Uterus (tissue), 4 donors: ENCODE data around the gene FREM1. TPM values are rescaled to one million over a fixed set of nuclear protein-coding genes. Genes with fewer than 3 reads are reported as not detected.

ENCODE experiments used
- DNase-seq, 2 donors: peaks; one replicate each; pipeline ENCODE4 v3.0.0-alpha.2; 2019 to 2020
- H3K27ac ChIP-seq, 2 donors: fragments of 200-600 bp; sonication (generic); 1 replicate in 1 of 2; 2 replicates in 1 of 2; pipeline ENCODE4 v1.5.1; 2016 to 2018
- H3K27me3 ChIP-seq, 2 donors: fragments of 200-600 bp; sonication (generic); one replicate each; pipeline ENCODE4 v1.5.1; 2018 to 2019; ENCODE audit warnings: control low read depth in 1 of 2
- H3K36me3 ChIP-seq, 2 donors: fragments of 200-600 bp; sonication (generic); one replicate each; pipeline ENCODE4 v1.5.1; 2019; ENCODE audit warnings: control low read depth in 1 of 2
- H3K4me1 ChIP-seq, 2 donors: fragments of 200-600 bp; sonication (generic); one replicate each; pipeline ENCODE4 v1.5.1; 2018 to 2019; ENCODE audit warnings: control low read depth in 1 of 2
- H3K4me3 ChIP-seq, 2 donors: fragments of 200-600 bp; sonication (generic); 1 replicate in 1 of 2; 2 replicates in 1 of 2; pipeline ENCODE4 v1.5.1; 2018 to 2019; ENCODE audit warnings: mild to moderate bottlenecking in 1 of 2
- H3K9me3 ChIP-seq, 2 donors: fragments of 200-600 bp; sonication (generic); one replicate each; pipeline ENCODE4 v1.5.1; 2019; ENCODE audit warnings: control low read depth in 1 of 2
- POLR2A ChIP-seq, 2 donors: fragments of 450-650 bp; IDR thresholded peaks; one replicate each; pipeline ENCODE4 v1.6.1; 2016; ENCODE audit warnings: antibody characterized with exemption in 2 of 2, mild to moderate bottlenecking in 1 of 2, moderate library complexity in 1 of 2
- intact Hi-C: fragments of 100-400 bp; cut with DNase I; formaldehyde crosslinking; loops from one replicate; pipeline ENCODE4 v1.15.1; 2023; ENCODE audit warnings: low total_unique reads
- total RNA-seq, 4 donors: library from RNA; depleted of rRNA in 3 of 4; stranded (reverse); fragments of >200 nt in 3 of 4; gene quantifications; one replicate each; pipeline versions ENCODE4 v1.1.0 to v1.2.4, GENCODE V29; 2014 to 2023
- TF ChIP-seq, protein P1 (sequence below), 4 experiments: fragments of 200-600 bp in 2 of 4; fragments of 450-650 bp in 2 of 4; sonication (generic) in 2 of 4; IDR thresholded peaks; one replicate each; pipeline ENCODE4 v1.5.1; 2016 to 2019; ENCODE audit warnings: antibody characterized with exemption in 4 of 4, mild to moderate bottlenecking in 2 of 4, moderate library complexity in 1 of 4
- donor health status: DM: yes; HTN: yes; CAD: no.

FREM1 gene
- total RNA-seq, 4 donors from 2014 or later, result 7.6 to 92.6 (median 18.4) TPM

DNA sequence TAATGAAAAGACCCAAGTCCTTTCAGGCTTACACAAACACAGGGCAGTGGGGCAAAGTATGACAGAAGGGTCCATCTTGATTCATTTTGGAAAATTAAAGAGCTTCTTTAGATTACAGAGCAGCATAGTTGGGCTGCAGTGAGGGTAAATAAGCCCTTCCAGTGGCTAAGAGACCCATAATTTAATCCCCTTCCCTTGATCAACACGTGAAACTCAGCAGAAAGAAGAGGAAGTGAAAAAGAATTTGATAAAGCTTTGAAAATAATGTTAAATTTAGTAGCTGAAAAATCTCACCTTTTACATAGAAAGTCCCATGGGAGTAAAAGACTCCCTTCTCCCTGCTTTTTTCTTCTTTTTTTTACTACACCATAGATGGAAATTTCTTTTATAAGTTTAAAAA lies 87.6 kb downstream of the FREM1 start:
- H3K4me1 ChIP-seq, result no peaks in the 10 kb centered on the region
- intact Hi-C loops, result no loop called here
- no peak for TF ChIP-seq POLR2A (IDR thresholded peaks at IDR 0.05)
- TF ChIP-seq, protein P1, sequence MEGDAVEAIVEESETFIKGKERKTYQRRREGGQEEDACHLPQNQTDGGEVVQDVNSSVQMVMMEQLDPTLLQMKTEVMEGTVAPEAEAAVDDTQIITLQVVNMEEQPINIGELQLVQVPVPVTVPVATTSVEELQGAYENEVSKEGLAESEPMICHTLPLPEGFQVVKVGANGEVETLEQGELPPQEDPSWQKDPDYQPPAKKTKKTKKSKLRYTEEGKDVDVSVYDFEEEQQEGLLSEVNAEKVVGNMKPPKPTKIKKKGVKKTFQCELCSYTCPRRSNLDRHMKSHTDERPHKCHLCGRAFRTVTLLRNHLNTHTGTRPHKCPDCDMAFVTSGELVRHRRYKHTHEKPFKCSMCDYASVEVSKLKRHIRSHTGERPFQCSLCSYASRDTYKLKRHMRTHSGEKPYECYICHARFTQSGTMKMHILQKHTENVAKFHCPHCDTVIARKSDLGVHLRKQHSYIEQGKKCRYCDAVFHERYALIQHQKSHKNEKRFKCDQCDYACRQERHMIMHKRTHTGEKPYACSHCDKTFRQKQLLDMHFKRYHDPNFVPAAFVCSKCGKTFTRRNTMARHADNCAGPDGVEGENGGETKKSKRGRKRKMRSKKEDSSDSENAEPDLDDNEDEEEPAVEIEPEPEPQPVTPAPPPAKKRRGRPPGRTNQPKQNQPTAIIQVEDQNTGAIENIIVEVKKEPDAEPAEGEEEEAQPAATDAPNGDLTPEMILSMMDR (IDR thresholded peaks at IDR 0.05), result no peak
- H3K27ac ChIP-seq, result no peak overlapping the region
- H3K36me3 ChIP-seq, result no peaks in the 10 kb centered on the region
- H3K9me3 ChIP-seq, result no peaks in the 10 kb centered on the region
- H3K4me3 ChIP-seq, result no peak overlapping the region
- no peak for DNase-seq
- no peaks in the 10 kb centered on the region for H3K27me3 ChIP-seq

DNA sequence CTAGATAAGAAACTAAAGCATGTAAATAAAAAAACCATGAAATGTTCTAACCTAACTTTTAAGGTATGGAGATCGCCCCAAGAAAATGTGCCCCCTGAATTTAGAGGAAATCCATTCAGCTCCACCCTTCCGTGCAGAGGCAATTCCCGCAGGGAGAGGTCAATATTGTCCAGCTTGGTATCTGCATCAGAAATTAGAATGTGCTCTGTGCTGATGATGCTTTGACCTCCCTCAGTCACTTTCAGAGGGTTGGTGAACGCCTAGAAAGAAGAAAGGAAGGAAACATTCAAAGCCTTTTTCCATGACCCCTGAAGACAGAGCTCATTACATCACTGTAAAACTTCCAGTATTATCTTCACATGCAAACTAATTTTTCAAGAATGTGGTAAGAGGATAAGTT lies 91.0 kb downstream of the FREM1 start:
- Histone ChIP-seq H3K27me3 (no peaks in the 10 kb centered on the region), H3K4me3 (no peak overlapping the region), H3K27ac (no peak overlapping the region), H3K36me3 (no peaks in the 10 kb centered on the region), H3K4me1 (no peaks in the 10 kb centered on the region), H3K9me3 (no peaks in the 10 kb centered on the region)
- no peak for DNase-seq
- intact Hi-C loops, result no loop called here
- no peak for TF ChIP-seq POLR2A (IDR thresholded peaks at IDR 0.05)
- TF ChIP-seq, protein P1 (IDR thresholded peaks at IDR 0.05), result no peak

DNA sequence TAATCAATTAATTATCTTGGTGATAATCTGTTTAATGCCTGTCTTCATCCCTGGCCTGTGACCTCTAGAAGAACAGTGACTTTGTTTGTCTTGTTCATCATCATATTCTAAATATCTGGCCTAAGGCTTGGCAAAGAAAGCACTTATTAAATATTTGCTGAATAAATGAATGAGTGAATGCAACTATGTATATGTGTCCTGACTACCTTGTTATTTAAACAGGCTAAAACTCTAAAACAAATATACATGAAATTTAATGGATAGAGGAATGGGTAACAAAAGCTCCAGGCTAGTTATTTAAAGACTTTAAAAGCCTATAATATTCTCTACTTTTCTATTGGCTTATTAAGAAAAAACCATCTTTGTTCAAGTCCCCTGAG lies 96.0 kb downstream of the FREM1 start:
- DNase-seq, result no peak
- Histone ChIP-seq H3K27ac (no peak overlapping the region), H3K4me3 (no peak overlapping the region), H3K9me3 (no peaks in the 10 kb centered on the region), H3K27me3 (no peaks in the 10 kb centered on the region), H3K4me1 (no peaks in the 10 kb centered on the region), H3K36me3 (no peaks in the 10 kb centered on the region)
- intact Hi-C loops, result no loop called here
- TF ChIP-seq, protein P1 (IDR thresholded peaks at IDR 0.05), result no peak
- no peak for TF ChIP-seq POLR2A (IDR thresholded peaks at IDR 0.05)

DNA sequence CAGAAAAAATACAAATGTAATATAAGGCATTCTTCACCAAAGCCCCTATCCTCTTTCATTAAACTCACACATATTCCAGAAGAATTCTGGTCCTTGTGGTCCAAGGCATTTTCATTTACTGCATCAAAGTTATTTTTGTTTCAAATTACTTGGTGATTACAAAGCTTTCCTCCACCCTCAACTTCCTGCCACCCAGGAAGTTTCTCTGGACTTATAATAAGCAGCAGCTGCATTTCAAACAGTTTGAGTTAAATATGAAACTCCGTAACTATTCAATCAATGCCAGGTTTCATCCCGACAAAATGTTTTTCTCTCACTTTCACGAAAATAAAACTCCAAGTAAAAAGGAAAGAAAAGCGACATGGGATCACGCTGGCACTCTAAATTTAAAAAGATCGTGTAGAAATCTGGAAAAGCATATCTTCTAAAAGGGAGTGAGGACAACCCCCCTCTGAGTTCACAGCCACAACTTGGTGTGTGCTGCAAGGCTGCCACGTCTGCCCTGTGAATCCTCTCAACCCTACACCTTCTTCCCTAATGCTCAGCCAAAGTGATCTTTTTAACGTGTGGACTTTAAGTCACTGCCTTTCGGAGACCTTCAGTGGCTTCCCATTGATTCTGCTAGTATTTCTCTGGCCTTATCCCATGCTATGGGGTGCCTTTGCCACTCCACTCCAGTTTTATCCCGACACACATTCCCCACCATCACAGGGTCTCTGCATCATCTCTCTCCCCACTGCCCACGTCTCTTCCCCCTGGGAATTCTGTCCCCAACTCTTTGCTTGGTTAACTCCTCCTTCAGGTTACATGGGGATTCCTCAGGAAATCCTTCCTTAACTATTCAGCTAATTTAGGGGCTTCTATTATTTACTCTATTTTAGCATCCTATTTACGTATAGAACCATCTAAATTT lies 96.6 kb downstream of the FREM1 start:
- no peaks in the 10 kb centered on the region for H3K4me1 ChIP-seq
- H3K27ac ChIP-seq, result no peak overlapping the region

DNA sequence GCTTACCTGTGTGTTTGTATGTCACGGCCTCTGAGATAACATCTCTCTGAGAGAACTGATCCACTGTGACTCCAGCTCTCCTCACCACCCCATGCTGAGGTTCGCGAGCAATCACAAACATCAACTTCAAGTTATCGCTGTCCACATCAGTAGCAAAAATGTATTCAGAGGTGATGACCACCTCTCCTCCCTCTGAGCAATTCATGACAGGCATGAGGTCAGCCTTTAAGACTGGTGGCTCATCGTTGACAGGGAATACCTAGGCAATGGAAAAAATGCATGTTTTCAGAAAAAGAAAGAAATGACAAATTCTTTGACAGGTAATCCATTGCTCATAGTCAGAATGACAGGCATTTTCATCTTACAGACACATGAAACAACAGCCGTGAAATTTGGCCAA lies 97.4 kb downstream of the FREM1 start:
- H3K4me1 ChIP-seq, result no peaks in the 10 kb centered on the region
- TF ChIP-seq POLR2A (IDR thresholded peaks at IDR 0.05), result no peak
- TF ChIP-seq, protein P1 (IDR thresholded peaks at IDR 0.05), result no peak
- no peaks in the 10 kb centered on the region for H3K27me3 ChIP-seq
- DNase-seq, result no peak
- intact Hi-C loops, result no loop called here
- no peaks in the 10 kb centered on the region for H3K36me3 ChIP-seq
- no peaks in the 10 kb centered on the region for H3K9me3 ChIP-seq
- H3K27ac ChIP-seq, result no peak overlapping the region
- no peak overlapping the region for H3K4me3 ChIP-seq

More for the DNA sequence above, 96.6 kb downstream of the FREM1 start:
- no peak for TF ChIP-seq POLR2A (IDR thresholded peaks at IDR 0.05)
- TF ChIP-seq, protein P1 (IDR thresholded peaks at IDR 0.05), result no peak
- H3K27me3 ChIP-seq, result no peaks in the 10 kb centered on the region
- H3K36me3 ChIP-seq, result no peaks in the 10 kb centered on the region
- H3K9me3 ChIP-seq, result no peaks in the 10 kb centered on the region
- no peak overlapping the region for H3K4me3 ChIP-seq
- DNase-seq, result no peak
- intact Hi-C loops, result no loop called here
